Upper lobe of right lung (tissue), 1 donor: ENCODE data around the gene POLD1. TPM values are rescaled to one million over a fixed set of nuclear protein-coding genes. Genes with fewer than 3 reads are reported as not detected.
A peak's percentile ranks its signal among the peaks of the same experiment; 100 is the strongest.

Source experiments
- ATAC-seq: fragments of 200-7000 bp; cut with Tn5 transposase; one replicate; pipeline ENCODE4 v1.9.1; 2020; ENCODE audit warnings: mild to moderate bottlenecking, moderate library complexity
- DNase-seq: peaks from one replicate; pipeline ENCODE4 v3.0.0-alpha.2; 2020
- H3K27ac ChIP-seq: fragments of 200-600 bp; one replicate; pipeline ENCODE4 v1.8.0; 2022
- H3K27me3 ChIP-seq: fragments of 200-600 bp; one replicate; pipeline ENCODE4 v1.8.0; 2022; ENCODE audit warnings: mild to moderate bottlenecking
- H3K36me3 ChIP-seq: fragments of 200-600 bp; one replicate; pipeline ENCODE4 v1.8.0; 2022
- H3K4me1 ChIP-seq: fragments of 200-600 bp; one replicate; pipeline ENCODE4 v1.8.0; 2022
- H3K4me3 ChIP-seq: fragments of 200-600 bp; one replicate; pipeline ENCODE4 v1.8.0; 2022; ENCODE audit warnings: mild to moderate bottlenecking
- H3K9me3 ChIP-seq: fragments of 200-600 bp; one replicate; pipeline ENCODE4 v1.8.0; 2022
- CTCF ChIP-seq: fragments of 200-600 bp; IDR thresholded peaks from one replicate; pipeline ENCODE4 v1.8.0; 2022; ENCODE audit warnings: antibody characterized with exemption
- intact Hi-C: fragments of 100-400 bp; cut with DNase I; formaldehyde crosslinking; loops from one replicate; pipeline ENCODE4 v1.11.0; 2022
- total RNA-seq: library from RNA; stranded (reverse); fragmentation: NEBNext Ultra II Directional; extraction: Animal tissue kit (Norgen Biotek cat#: 25700); gene quantifications from one replicate; pipeline ENCODE4 v1.2.1, GENCODE V29; 2021
- donor health status: DM: no; HTN: yes; CAD: no; lungs with severe emphysema.

POLD1 gene
- total RNA-seq, 1 donor from 2014 or later, result 34.4 TPM

- intact Hi-C loops, result no loop called here
- TF ChIP-seq CTCF, result no peak
Observed at GRCh38 chr19:50393589-50393988, 9.4 kb downstream of the POLD1 start.

DNA sequence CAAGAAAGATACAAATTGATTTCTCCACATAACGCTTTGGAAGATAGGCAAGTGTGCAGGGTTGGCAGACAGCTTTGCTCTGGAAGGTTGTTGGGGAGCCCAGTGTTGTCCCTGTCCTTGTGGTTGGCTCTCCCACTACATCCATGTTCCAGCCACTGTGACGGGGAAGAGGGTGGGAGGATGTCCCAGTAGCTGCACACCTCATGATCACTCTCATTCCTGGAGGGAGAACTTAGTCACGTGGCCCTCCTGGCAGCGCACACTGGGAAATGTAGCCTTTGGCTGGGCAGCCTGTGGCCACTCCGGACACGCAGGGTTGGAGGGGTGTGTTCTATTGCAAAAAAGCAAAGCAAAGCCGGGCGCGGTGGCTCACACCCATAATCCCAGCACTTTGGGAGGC, 9.9 kb downstream of the POLD1 start:
- no peak for ATAC-seq

More at GRCh38 chr19:50393589-50393988, 9.4 kb downstream of the POLD1 start:
- Histone ChIP-seq H3K27me3 (no peaks in the 10 kb centered on the region), H3K4me3 (no peak overlapping the region), H3K36me3 (no peaks in the 10 kb centered on the region), H3K9me3 (no peaks in the 10 kb centered on the region), H3K4me1 (no peaks in the 10 kb centered on the region), H3K27ac (no peak overlapping the region)
- no peak for ATAC-seq
- DNase-seq, result no peak

DNA sequence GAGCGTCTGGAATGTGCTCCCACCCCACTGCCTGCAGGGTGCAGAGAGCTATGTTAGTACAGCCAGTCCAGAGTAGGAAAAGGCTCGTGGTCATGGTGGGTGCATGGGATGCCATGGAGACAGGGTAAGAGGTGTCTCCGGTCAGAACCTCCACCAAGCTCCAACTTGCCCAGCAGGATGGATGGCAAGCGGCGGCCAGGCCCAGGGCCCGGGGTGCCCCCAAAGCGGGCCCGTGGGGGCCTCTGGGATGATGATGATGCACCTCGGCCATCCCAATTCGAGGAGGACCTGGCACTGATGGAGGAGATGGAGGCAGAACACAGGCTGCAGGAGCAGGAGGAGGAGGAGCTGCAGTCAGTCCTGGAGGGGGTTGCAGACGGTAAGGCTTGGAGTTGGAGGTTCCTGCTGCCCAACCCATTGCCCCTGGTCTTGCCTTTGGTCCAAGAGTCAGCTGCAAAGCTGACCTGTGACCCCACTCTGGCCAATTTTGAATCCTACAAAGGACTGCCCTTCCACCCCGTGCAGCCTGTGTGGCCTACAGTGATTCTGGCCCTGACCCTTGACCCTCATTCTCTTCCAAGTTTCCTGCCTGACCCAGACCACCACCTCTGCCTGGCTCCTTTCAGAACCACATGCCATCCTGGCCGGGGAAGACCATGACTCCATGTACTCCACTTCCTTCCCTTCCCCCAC, 14.7 kb downstream of the POLD1 start:
- intact Hi-C loops, result no loop called here
- peak; percentile 12 for ATAC-seq
- H3K27me3 ChIP-seq, result no peaks in the 10 kb centered on the region
- H3K36me3 ChIP-seq, result peaks cover 10% of the 10 kb centered on the region
- no peak overlapping the region for H3K4me3 ChIP-seq
- no peaks in the 10 kb centered on the region for H3K4me1 ChIP-seq
- no peak overlapping the region for H3K27ac ChIP-seq
- no peak for TF ChIP-seq CTCF
- DNase-seq, result no peak
- no peaks in the 10 kb centered on the region for H3K9me3 ChIP-seq

More for the DNA sequence above, 9.9 kb downstream of the POLD1 start:
- H3K27ac ChIP-seq, result no peak overlapping the region
- no peaks in the 10 kb centered on the region for H3K36me3 ChIP-seq
- H3K9me3 ChIP-seq, result no peaks in the 10 kb centered on the region
- no peak for DNase-seq
- no peak overlapping the region for H3K4me3 ChIP-seq
- no peak for TF ChIP-seq CTCF
- H3K27me3 ChIP-seq, result no peaks in the 10 kb centered on the region
- H3K4me1 ChIP-seq, result no peaks in the 10 kb centered on the region
- intact Hi-C loops, result no loop called here

DNA sequence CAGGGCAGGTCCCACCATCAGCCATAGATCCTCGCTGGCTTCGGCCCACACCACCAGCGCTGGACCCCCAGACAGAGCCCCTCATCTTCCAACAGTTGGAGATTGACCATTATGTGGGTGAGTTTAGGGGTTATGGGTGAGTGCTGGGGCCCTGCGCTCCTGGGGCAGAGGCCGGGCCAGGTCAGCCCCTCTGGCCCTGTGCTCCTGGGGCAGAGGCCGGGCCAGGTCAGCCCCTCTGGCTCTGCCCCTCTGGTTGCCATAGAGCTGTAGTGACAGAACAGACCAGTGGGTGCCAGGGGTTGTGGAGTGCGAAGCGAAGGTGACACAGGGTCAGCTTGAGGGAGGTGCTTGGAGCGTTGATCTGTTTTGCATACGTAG, 15.2 kb downstream of the POLD1 start:
- no peak overlapping the region for H3K4me3 ChIP-seq
- intact Hi-C loops, result no loop called here
- H3K27ac ChIP-seq, result no peak overlapping the region
- H3K4me1 ChIP-seq, result no peaks in the 10 kb centered on the region
- TF ChIP-seq CTCF, result no peak
- peaks cover 10% of the 10 kb centered on the region for H3K36me3 ChIP-seq
- no peak for DNase-seq
- ATAC-seq, result no peak
- H3K27me3 ChIP-seq, result no peaks in the 10 kb centered on the region
- no peaks in the 10 kb centered on the region for H3K9me3 ChIP-seq

GRCh38 chr19:50401605-50402450, 17.7 kb downstream of the POLD1 start:
- no peak for TF ChIP-seq CTCF
- H3K36me3 ChIP-seq, result peaks cover 10% of the 10 kb centered on the region
- no peaks in the 10 kb centered on the region for H3K27me3 ChIP-seq
- ATAC-seq (peak; percentile 18), DNase-seq (no peak)
- intact Hi-C loops, result no loop called here
- no peak overlapping the region for H3K27ac ChIP-seq
- no peaks in the 10 kb centered on the region for H3K4me1 ChIP-seq
- no peak overlapping the region for H3K4me3 ChIP-seq
- no peaks in the 10 kb centered on the region for H3K9me3 ChIP-seq
